ENCODE measurements around the gene NUP62.
A peak's percentile ranks its signal among the peaks of the same experiment; 100 is the strongest.

Gene NUP62

DNA sequence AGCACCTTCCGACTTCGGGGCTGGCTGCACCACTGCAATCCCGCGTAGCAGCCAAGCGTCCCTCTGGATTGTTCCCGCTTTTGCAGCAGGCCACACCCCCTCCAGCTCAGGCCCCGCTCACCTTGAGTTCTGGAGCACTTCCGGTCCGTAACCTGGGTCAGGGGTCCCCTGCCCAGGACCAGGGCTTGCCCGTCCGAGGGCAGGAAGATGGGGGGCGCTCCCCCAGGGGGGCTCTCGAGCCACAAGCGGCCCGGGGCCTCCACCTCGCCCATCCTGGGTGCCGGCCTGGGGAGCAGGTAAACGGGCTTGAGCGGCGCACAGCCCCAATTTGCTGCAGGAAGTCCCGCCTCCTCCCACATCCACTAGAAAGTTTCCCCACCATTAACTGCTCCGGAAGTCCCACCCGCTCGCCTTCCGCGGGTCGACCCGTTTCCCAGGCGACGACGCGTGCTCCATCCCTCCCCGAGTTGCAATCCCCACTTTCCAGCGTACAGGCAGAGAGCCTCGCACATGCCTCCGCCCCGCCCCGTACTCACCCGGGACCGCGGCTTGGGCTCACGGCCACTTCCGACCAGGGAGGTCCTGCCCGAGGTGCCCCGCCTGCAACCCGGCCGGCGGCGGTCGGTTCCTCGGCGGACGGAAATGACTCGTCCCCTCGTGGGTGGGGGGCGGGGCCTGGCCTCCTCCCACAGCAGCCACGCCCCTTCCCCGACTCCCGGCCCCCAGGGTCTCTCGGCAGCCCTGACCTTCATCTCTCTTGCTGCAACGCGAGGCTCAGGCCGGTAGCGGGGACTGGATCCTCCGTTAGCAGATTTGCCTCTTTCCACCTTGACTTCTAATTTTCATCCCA lies 62.1 kb downstream of the NUP62 start, which contains the start of gene PNKP:
PNKP (minus strand) TSS at position 644 of the 850 bp plus-strand sequence; CDS start at position 272, 372 bp downstream.
- ATAC-seq (peak; percentile 54), DNase-seq (peak; percentile 86)

GRCh38 chr19:49864890-49865289 lies 64.4 kb downstream of the NUP62 start:
- ATAC-seq (no peak), DNase-seq (no peak)

DNA sequence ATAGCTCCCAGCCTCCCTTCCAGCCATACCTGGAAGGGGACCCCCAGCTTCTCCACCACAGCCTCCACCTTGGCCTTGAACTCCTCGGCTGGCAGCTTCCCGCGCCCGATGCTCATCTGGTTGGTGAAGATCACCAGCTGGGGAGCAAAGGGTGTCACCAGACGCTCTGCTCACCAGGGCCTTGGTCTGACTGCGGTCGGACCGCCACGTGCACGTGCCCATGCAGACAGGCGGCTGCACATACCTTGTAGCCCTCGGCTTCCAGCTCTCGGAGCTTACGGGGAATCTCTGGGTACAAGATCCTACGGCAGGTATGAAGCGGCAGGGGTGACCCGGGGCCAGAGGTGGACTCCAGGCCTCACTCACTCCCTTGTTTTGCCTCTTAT lies 65.4 kb downstream of the NUP62 start:
- DNase-seq, result no peak
- no peak for ATAC-seq

DNA sequence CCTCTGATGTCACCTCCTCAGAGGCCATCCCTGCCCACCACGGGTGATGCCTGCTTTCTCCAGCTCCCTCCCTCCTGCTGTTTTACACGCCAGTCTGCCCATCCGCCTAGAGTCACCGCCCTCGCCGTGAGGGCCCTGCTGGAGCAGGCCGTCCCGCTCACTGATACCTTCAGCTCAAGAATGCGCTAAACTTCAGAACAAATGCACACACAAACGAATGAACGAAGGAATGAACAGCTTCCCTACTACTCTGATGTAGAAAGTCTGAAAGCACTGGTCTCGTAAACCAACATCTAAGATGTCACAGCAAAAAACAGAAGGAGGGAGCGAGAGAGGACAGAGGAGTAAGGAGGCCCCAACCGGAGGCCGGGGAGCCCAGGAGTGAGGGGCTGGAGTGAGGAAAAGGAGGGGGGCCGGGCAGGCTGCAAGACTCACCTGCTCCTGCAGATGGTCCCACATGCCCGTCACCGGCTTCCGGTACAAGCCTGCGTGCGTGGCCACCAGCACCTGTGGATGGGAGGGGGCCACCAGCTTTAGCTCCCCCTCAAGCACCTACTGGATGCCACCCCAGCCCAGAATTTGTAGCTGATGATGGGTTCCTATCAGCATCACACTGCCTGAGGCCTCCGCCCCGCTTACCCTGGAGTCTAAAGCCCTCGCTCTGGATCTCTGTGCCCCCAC lies 65.9 kb downstream of the NUP62 start:
- DNase-seq (no peak), ATAC-seq (no peak)

- ATAC-seq, result no peak
- peak; percentile 48 for DNase-seq
Observed at GRCh38 chr19:49862391-49863253, 66.7 kb downstream of the NUP62 start.

GRCh38 chr19:49861541-49862378 lies 67.5 kb downstream of the NUP62 start:
- no peak for ATAC-seq
- DNase-seq, result no peak

- ATAC-seq, result no peak
- DNase-seq, result no peak
Observed at GRCh38 chr19:49861107-49861506, 68.2 kb downstream of the NUP62 start.

DNA sequence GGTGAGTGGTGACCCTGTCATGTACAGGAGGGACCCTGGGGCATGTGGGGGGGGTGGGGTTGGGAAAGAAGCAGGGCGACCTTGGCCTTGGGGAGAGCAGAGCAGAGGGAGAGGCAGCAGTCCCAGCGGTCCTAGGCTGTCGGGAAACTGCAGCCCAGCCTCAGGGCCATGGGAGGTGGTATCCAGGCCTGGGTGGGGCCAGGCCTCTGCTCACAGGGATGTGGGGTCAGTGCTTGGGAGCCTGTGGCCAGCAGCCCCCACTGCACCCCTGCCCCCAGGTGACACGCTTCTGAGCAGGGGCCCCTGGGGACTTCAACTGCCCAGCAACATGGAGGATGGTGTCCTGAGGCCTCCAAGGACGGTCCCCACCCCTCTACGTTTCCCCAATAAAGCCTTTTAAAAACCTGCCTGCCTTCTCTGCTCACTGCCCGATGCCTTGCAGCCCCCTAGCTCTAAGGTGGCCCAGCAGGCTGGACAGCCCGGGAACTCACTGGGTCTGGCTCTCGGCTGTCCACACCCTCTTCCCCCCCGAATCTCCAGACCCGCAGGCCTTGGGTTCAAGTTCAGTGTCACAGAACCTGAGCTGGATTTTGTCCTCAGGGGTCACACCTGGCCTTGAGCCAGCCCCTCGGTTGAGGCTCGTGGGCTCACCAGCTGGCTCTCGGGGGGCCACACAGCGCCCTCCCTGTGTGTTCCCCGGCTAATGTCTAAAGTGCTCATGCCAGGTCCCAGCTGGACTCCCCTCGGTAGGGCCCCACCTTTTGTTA lies 68.8 kb downstream of the NUP62 start:
- DNase-seq (no peak), ATAC-seq (no peak)

DNA sequence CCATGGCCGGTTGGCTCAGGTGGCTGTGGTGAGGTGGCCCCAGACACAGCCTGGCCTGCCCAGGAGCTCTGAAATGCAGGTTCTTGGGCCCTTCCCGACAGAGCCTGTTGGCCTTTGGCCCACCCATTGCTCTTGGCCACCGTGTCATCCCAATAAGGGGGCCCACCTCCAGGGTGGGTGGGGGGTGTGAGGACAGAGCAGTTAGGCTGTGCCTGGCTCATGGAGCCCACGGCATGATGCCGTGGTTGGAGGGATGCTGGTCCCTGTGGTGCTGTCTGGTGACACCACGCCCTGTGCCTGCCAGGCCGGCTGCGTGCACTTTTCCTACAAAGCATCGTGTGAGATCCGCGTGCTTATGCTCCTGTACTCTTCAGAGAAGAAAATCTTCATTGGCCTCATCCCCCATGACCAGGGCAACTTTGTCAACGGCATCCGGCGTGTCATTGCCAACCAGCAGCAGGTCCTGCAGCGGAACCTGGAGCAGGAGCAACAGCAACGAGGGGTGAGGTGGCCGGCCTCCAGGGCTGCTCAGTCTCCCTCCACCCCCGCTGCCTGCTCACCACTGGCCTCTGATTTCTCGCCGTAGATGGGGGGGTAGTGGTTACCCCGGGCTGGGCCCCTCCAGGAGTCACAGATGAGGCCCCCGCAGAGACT lies 69.5 kb downstream of the NUP62 start:
- no peak for DNase-seq
- ATAC-seq, result no peak

- ATAC-seq (no peak), DNase-seq (no peak)
Observed at GRCh38 chr19:49858088-49858985, 71.0 kb downstream of the NUP62 start.

- DNase-seq, result no peak
- no peak for ATAC-seq
Observed at GRCh38 chr19:49857838-49858087, 71.5 kb downstream of the NUP62 start.

DNA sequence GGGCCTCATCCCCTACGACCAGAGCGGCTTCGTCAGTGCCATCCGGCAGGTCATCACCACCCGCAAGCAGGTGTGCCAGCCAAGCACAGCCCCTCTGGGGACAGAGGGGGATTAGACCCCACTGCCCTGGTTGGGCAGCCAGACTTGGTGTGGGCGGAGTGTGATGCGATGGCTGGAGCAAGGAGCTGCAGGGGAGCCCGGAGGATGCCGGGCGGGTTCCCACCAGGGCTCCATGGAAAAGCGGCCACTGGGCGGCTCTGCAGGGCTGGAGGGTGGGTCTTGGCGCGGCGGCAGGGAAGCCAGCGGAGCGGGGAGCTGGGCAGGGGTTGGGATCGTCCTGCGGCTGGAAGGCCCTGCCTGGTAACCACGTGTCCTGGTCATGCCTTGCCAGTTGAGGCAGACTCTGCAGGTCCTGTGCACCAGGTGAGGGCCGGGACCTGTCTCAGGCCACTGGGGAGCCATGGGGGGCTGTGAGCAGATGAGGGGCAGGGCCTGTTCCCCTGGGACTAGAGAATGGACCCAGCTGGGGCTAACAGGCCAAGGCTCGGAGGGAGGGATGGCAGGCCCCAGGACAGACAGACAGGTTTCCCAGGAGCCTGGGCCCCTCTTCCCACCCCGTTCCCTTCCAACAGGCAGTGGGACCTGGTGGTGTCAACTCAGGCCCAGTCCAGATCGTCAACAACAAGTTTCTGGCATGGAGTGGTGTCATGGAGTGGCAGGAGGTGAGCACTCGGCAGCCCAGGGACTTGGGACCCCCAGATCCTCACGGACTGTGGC lies 72.1 kb downstream of the NUP62 start:
- DNase-seq (no peak), ATAC-seq (no peak)
